HG02852 (cell line): ENCODE data around the gene GAB1.
"Not testable (repeated sequence)": the region's sequence is repeated elsewhere in the genome, so short reads cannot be mapped to it uniquely, and the experiment has no call there.

Experiments
- ATAC-seq: cut with Tn5 transposase; IDR thresholded peaks from one replicate; pipeline ENCODE4 v1.9.1; 2021; ENCODE audit warnings: mild to moderate bottlenecking, moderate library complexity; ENCODE audit not compliant: unreplicated experiment

Gene GAB1

GRCh38 chr4:143337600-143338287 is 1.1 kb downstream of the GAB1 start:
- no peak for ATAC-seq

DNA sequence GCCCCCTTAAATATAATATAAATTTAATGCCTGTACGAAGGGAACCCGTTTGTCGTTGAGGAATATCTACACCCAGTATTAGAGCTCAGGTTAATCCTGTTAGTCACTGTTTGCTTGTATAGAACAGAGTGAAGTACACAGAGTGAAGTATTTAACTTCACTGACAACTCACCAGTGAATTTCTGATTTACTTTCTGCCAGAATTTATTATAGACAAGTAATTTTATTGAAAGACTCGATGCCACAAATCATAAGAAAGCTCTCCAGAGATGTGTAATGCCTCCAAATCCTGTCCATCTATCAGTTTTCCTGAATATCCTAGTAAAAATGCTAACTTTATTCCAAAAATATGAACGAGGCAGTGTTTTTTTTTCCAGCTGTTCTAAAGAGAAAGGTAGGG is 1.6 kb downstream of the GAB1 start:
- no peak for ATAC-seq

GRCh38 chr4:143339497-143339896 is 2.8 kb downstream of the GAB1 start:
- ATAC-seq = no peak

DNA sequence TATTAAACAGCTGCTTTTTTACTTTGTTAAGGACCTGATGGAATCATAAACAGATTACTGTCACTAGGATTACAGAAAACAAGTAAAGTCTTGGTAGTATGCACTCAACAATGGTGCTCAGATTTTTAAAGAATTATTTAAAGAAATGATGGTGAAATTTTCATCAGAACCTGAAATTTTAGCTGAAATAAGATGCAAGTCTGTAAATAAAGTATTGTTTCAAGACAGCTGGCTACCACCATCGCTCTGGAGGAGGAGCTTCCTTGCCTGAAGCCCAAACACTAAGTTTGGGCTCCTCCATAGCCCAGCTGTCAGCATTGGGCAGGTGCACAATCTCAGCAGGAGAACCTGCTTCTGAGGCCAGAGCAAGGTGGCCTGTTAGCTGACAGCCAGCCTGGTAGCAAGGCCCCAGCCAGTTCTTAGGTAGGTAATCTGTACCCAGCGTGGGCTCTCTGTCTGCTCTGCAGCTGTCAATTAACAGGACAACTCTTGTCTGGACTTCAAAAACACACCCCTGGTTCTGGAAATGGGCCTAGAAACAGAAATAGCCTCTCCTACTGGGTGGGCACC is 4.6 kb downstream of the GAB1 start:
- ATAC-seq = no peak

DNA sequence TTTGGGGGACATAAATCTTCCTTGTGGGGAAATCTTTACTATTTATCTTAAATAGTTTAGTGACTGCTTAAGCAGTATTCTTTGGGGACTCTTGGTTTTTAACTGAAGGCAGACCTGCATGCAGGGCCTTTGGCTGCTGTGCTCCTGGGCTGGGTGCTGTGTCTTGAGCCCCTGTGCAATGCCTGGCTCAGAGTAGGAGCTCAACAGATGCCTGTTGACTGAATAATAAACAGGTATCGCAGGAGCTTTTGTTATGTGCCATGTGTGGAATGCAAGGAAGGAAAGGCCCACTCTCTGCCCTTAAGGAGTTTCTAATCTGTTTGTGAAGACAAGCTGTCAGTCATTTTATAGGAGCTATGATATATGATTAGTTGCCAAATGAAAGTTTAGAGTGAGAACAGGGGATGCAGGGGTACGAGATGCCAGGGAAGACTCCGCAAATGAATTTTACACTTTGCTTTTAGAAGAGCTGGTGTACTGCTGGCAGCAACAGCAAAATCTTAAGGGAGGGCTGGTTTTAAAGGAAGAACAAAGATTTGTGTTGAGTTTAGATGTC is 6.7 kb downstream of the GAB1 start:
- ATAC-seq = no peak

DNA sequence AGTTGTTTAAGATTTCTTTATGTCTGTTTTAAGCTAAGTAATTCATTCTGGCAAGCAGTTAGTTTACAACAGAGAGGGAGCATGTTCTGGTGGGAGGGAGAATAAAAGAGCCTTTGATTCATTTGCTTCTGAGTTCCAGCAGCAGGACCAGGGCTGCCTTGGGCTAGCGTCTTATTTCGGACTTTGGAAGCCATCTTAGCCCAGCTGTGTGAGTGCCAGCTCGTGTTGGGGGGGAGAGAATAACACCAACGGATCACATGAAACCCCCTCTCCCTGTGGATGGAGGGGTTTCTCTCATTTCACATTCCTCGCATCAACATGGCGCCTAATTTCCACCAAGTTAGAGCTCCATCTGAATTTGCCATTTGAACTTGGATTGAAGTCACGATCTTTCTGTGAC is 7.4 kb downstream of the GAB1 start:
- ATAC-seq = no peak

DNA sequence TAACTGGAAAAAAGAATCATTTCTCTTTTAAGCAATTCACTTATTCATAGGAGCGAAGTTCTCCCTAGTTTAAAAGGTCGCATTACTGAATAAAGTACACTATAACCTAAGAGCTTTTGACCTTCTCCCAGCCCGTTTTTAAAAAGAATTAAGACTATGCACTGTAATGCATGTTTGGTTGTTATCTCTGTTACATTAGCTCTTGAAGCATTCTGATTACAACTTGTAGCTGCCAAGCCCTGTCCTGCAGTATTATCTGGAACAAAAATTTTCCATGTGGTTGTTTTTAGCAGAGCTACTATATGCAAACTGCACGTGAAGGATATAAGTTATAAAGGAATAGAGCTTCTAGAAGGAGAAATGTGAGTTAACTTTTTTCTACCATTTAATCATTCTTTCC is 8.1 kb downstream of the GAB1 start:
- no peak for ATAC-seq

GRCh38 chr4:143345356-143345755 is 8.7 kb downstream of the GAB1 start:
- ATAC-seq = no peak

DNA sequence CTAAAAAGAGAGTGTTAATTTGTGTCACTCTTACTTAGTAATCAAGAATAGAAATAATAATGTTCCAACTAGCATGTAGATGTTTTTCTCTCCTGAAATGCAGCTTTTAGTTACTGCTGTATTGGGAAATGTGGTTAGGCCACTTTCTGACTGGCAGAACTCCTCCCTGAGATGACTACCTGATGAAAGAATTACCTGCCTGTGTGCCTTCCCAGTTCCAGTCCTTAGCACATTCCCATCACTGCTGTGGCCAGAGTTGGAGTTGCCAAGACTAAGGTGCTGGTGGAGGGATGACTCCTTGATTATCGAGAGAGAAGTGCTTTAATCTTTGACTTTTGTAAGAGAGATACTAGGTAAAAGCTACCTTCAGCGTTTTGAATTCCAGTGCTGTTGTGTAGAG is 9.5 kb downstream of the GAB1 start:
- no peak for ATAC-seq

DNA sequence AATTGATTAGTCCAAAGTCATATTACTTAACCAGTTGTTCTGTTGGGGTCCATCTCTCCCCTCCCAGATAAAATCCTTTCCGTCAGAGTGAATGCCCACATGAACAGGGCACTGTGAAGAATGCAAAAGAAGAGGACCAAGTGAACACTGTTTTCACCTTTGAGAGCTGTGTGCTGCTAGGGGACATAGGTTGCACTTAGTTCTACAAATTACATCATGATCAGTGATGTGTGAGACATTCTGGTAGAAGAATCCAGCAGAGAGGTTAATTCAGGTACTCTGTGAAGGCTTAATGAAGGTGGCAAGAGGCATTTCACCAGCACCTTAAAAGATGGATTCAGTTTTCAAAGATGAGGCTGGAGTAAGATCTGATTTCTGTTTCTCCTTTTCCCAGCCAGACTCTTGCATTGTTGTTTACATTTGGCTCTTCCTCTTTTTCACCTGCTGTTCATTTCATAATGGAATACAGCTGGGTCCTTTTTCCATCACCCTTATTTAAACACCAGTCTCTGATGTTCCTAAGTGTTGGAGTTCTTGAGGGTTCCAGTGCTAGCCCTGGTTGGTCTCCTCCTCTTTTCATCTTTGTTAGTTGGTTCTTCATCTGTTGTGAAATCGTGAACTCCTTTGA is 10.9 kb downstream of the GAB1 start:
- ATAC-seq = no peak

DNA sequence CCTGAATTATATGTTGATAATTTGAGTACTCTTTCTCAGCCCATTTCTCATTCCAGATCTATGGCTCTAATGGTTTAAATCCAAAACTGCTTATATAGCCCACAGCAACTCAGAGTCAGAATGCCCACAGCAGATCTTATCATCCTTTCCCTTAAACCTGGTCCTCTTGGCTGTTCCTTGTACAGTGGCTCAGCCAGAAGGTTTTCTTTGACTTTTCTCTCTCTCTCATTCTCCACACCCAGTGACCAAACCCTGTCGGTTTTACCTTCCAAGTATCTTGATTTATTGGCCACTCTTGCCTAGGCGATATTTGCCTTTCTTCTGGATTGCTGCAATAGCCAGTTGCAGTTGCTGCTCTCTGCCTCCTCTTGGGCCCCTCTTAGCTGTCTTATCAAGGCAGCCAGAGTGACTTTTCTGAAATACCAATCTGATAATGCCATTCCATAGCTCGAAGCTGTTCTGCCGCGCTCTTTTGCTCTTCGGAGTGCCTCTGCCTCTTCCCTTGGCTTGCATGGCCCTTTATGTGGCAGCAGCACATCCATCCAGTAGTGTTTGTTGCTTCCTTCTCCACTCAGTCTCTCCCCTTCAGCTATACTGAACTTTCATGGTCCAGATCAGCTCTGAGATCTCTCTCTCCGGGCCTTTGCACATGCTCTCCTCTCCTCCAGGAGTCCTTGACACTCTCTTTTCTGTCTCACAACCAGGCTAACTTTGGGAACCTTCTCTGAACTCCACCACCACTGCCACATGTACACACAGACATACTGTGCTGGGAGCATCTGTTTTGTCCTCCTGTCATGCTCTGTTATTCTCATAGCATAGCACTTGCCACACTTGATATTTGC is 11.8 kb downstream of the GAB1 start:
- no peak for ATAC-seq

DNA sequence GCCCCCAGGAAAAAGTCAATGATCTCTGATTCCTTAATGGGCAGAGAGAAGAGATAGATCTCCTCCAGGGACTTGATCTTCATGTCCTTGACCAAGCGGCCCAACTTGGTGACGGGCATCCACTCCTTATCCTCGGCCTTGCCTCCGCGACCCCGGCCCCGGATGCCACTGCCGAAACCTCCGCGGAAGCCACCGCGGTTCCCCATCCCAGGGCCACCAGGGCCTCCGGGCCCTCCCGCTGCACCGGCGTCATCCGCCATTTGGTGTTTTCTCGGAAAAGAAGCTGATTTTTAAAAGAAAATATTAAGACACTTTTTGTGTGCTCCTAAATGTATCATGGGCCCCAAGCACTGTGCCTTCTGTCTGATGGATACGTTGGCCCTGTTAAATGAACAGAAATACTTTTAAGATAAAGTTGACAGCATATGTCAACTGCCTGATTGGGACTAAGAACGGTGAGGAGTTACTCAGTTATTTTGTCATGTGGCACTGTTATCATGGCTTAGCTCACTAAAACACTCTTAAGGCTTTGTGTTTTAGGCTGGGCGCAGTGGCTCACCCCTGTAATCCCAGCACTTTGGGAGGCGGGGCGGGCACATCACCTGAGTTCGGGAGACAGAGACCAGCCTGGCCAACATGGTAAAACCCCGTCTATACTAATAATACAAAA is 13.3 kb downstream of the GAB1 start:
- ATAC-seq = not testable (repeated sequence)

DNA sequence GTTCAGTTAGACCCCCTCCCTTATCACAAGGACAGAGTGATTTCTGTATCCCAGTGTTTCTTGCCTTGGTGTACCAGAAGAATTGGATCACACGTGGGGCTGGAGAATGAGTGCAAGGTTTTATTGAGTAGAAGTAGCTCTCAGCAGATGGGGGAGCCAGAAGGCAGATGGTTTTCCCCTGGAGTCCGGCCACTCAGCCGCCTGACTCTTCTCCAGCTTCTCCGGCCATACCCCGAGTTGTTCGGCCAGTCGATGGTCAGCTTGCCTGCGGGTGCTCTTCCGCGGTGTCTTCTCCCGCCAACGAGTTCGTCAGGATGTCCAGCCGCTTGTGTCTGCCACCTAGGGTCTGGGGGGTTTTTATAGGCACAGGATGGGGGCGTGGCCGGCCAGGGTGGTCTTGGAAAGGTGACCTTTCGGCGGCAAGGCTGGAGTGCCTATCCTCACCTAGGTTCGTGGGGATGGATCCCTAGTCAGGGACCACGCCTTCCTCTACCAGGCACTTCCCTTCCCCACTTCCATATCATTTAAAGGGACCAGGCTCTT is 14.5 kb downstream of the GAB1 start:
- ATAC-seq = no peak

DNA sequence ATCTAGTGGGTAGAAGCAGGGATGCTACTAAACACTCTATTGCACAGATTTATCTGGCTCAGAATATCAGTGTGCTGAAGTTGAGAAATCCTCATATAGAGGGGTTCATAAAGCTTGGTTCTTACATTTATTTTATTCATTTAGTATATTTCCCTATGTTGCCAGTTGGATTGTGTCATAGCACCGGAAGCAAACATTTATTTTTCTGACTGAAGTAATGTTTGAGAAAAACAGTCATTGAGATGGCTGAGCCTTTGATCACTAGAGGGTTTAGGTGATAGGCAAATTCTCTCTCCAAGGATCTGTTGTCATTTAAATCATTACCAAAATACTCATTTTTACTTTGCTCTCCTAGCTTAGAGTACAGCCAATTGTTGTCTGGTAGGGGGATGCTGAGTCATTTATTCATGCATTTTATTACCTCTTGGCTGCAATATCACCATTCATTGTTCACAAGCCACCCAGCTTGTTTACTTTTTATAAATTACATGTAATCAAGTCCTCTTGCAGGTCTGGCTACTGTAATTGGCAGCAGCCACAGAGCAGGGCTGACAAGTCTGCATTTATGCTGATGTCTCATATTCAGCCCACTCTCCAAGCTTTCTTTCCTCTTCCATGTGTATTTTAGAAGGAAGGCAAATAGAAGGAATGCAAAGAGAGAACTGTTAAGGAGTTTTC is 15.2 kb downstream of the GAB1 start:
- ATAC-seq = no peak

DNA sequence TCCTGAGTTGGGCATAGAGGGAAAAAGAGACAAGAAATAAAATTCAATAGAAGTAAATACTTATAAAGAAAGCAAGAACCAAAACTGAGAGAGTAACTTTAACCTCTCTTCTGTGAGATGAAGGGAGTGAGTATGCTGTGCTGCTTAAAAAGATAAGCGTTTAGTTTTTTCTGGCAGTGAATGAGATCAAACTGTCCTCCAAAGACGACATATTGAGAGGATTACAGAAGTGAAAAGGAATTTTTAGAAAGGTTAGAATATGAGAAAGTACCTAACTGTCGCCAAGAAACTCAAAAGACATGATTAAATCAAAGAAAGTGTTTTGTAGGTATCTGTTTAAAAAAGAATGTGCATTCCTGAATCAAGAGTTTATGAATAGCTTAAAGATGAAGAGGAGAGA is 16.0 kb downstream of the GAB1 start:
- no peak for ATAC-seq

GRCh38 chr4:143353797-143354196 is 17.1 kb downstream of the GAB1 start:
- no peak for ATAC-seq

- peak; percentile 47 for ATAC-seq
Measured at GRCh38 chr4:143354990-143355389, 18.3 kb downstream of the GAB1 start.

DNA sequence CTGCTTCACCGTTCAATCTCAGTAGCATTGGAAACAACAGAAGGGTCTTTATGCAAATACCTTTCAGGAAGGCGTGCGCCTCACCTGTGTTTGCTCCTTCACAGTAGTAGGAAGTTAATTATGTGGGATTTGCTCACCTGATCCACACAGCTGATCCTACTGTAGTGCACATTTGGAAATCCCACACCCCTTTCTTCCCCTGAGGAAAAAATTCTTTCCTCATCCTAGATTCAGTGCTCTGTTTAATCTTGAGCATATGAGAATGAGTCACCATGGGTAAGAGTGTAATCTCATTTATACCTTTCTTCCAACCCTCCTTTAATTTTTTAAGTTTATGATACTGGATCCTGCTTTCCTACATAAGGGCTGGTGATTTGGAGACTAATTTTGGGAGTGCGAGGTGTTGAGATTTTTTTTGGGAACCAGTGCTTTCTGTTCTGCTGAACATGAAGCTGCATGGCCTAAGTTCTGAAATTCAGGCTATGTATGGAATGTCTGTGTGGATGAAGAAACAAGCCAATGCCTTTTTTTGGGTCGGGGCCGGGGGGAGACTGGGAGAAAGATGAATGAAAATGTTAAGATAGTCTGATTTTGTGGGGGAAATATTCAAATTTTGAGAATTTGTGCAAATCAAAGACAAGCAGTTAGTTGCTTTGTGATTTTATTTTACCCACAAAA is 19.0 kb downstream of the GAB1 start:
- no peak for ATAC-seq

DNA sequence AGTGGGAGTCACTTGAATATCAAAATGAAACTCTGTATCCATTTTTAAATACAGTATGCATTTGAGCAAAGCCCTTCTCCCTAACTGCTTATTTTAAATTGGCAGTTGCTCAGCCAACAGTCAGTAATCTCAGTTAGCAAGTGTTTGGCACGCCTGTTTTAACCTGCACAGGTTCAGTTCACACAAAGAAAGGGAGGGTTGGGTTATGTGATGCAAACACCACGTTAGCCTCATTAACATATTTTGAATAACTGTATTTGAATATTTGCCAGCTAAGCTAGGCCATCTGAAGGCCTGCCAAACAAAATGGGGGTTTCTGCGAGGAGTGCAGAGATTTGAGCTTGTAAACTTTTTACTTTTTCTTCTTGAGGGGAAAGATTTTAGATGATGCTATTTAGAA is 19.8 kb downstream of the GAB1 start:
- ATAC-seq = no peak
